HG03025 (cell line): ENCODE measurements around the gene KDM5C.

Experiments used
- ATAC-seq: cut with Tn5 transposase; IDR thresholded peaks from one replicate; pipeline ENCODE4 v1.9.1; 2021; ENCODE audit warnings: mild to moderate bottlenecking, moderate library complexity; ENCODE audit not compliant: unreplicated experiment, low FRiP score

The KDM5C gene

GRCh38 chrX:53251307-53251706, 26.3 kb upstream of the KDM5C start:
- ATAC-seq = no peak

GRCh38 chrX:53250556-53250955, 25.5 kb upstream of the KDM5C start:
- ATAC-seq = no peak

- ATAC-seq = no peak
Observed at GRCh38 chrX:53249408-53250042, 24.5 kb upstream of the KDM5C start.

GRCh38 chrX:53247928-53248327, 22.9 kb upstream of the KDM5C start:
- no peak for ATAC-seq

GRCh38 chrX:53246231-53246630, 21.2 kb upstream of the KDM5C start:
- ATAC-seq = no peak

- no peak for ATAC-seq
Observed at GRCh38 chrX:53244610-53245009, 19.6 kb upstream of the KDM5C start.

GRCh38 chrX:53242310-53242709, 17.3 kb upstream of the KDM5C start:
- ATAC-seq = no peak

- ATAC-seq = no peak
Observed at GRCh38 chrX:53241558-53241957, 16.6 kb upstream of the KDM5C start.

GRCh38 chrX:53239474-53239873, 14.5 kb upstream of the KDM5C start:
- ATAC-seq = no peak

- no peak for ATAC-seq
Observed at GRCh38 chrX:53237056-53237455, 12.0 kb upstream of the KDM5C start.

GRCh38 chrX:53236025-53236679, 11.1 kb upstream of the KDM5C start:
- no peak for ATAC-seq

- no peak for ATAC-seq
Observed at GRCh38 chrX:53235566-53235965, 10.6 kb upstream of the KDM5C start.

- no peak for ATAC-seq
Observed at GRCh38 chrX:53234484-53234883, 9.5 kb upstream of the KDM5C start.

GRCh38 chrX:53233536-53233935, 8.5 kb upstream of the KDM5C start:
- no peak for ATAC-seq

GRCh38 chrX:53230116-53230515, 5.1 kb upstream of the KDM5C start:
- no peak for ATAC-seq

- ATAC-seq = no peak
Observed at GRCh38 chrX:53227224-53227765, 2.3 kb upstream of the KDM5C start.

GRCh38 chrX:53223955-53224859, 800 bp downstream of the KDM5C start:
- ATAC-seq = peak; percentile 13

- ATAC-seq = no peak
Observed at GRCh38 chrX:53223068-53223693, 1.8 kb downstream of the KDM5C start.

- no peak for ATAC-seq
Observed at GRCh38 chrX:53211391-53211978, 13.5 kb downstream of the KDM5C start.

- no peak for ATAC-seq
Observed at GRCh38 chrX:53196678-53197077, 28.3 kb downstream of the KDM5C start.
